Body of pancreas (tissue), 4 donors: Measurements from ENCODE around the gene SLC35E1. TPM values are rescaled to one million over a fixed set of nuclear protein-coding genes. Genes with fewer than 3 reads are reported as not detected.

Source experiments
- ATAC-seq: fragments of 150-250 bp; one replicate; pipeline ENCODE4 v1.9.1; 2016
- DNase-seq, 4 donors: peaks; one replicate each; pipeline ENCODE4 v3.0.0-alpha.2; 2019
- H3K27ac ChIP-seq, 4 donors: fragments of 200-600 bp; sonication (generic); 1 replicate in 3 of 4; 2 replicates in 1 of 4; pipeline versions ENCODE4 v1.5.1 to v1.6.1; 2016 to 2019; ENCODE audit warnings: mild to moderate bottlenecking in 1 of 4, mixed read lengths in 1 of 4, moderate library complexity in 1 of 4
- H3K27me3 ChIP-seq, 2 donors: fragments of 200-600 bp; sonication (generic); one replicate each; pipeline ENCODE4 v1.6.0; 2016; ENCODE audit warnings: mild to moderate bottlenecking in 1 of 2
- H3K36me3 ChIP-seq, 2 donors: fragments of 200-600 bp; sonication (generic); replicated peaks in 1 of 2; 2 replicates each; pipeline ENCODE4 v1.5.1; 2016; ENCODE audit warnings: low read depth in 2 of 2; ENCODE audit not compliant: insufficient read depth in 1 of 2
- H3K4me1 ChIP-seq: fragments of 200-600 bp; sonication (generic); one replicate; pipeline ENCODE4 v1.6.0; 2016
- H3K4me3 ChIP-seq, 2 donors: fragments of 200-600 bp; sonication (generic); 1 replicate in 1 of 2; 2 replicates in 1 of 2; pipeline ENCODE4 v1.5.1; 2016 to 2019
- H3K9me3 ChIP-seq, 3 donors: fragments of 200-600 bp; sonication (generic); 1 replicate in 2 of 3; 2 replicates in 1 of 3; pipeline ENCODE4 v1.5.1; 2016
- CTCF ChIP-seq, 7 experiments: fragments of 450-650 bp in 4 of 7; fragments of 200-600 bp in 3 of 7; sonication (generic) in 3 of 7; IDR thresholded peaks; one replicate each; pipeline ENCODE4 v1.5.1; 2016 to 2019; ENCODE audit warnings: antibody characterized with exemption in 7 of 7
- POLR2A ChIP-seq, 3 donors: fragments of 450-650 bp; IDR thresholded peaks; one replicate each; pipeline ENCODE4 v1.6.1; 2016; ENCODE audit warnings: antibody characterized with exemption in 3 of 3, mild to moderate bottlenecking in 2 of 3
- WGBS, 2 donors: methylation state at CpG; one replicate each; pipeline ENCODE4 v1.1.5; 2017; 5-methylcytosine and 5-hydroxymethylcytosine counted together
- intact Hi-C: fragments of 100-400 bp; cut with DNase I; formaldehyde crosslinking; loops from one replicate; pipeline ENCODE4 v1.15.1; 2023
- total RNA-seq, 2 donors: library from RNA; depleted of rRNA; stranded (reverse); fragments of >200 nt; gene quantifications; one replicate each; pipeline ENCODE4 v1.1.0, GENCODE V29; 2016

SLC35E1 gene
- total RNA-seq, 2 donors from 2014 or later: 27.0 to 66.3 TPM

GRCh38 chr19:16619457-16619856, 47.2 kb upstream of the SLC35E1 start:
- peak in 2 of 4 donors; percentile 39 to 49 for DNase-seq
- intact Hi-C loops: no loop called here
- TF ChIP-seq CTCF (IDR thresholded peaks at IDR 0.05): no peak
- no peak for TF ChIP-seq POLR2A (IDR thresholded peaks at IDR 0.05)
- WGBS, 2 donors: 35 to 51% methylated on average over 6 to 7 of the region's 7 CpGs
- peak; percentile 47 for ATAC-seq
- Histone ChIP-seq H3K4me3 (no peak overlapping the region), H3K9me3 (no peaks in the 10 kb centered on the region), H3K27me3 (no peaks in the 10 kb centered on the region), H3K36me3 (no peaks in the 10 kb centered on the region), H3K4me1 (peaks cover 36% of the 10 kb centered on the region), H3K27ac (no peak overlapping the region)

- no peak overlapping the region for H3K4me3 ChIP-seq
- WGBS, 2 donors: 96% methylated on average over 6 to 7 of the region's 7 CpGs
- DNase-seq (no peak), ATAC-seq (no peak)
- no peaks in the 10 kb centered on the region for H3K36me3 ChIP-seq
- H3K4me1 ChIP-seq: peaks cover 40% of the 10 kb centered on the region
- no peak overlapping the region for H3K27ac ChIP-seq
- H3K9me3 ChIP-seq: no peaks in the 10 kb centered on the region
- H3K27me3 ChIP-seq: no peaks in the 10 kb centered on the region
- intact Hi-C loops: no loop called here
- no peak for TF ChIP-seq POLR2A (IDR thresholded peaks at IDR 0.05)
- no peak for TF ChIP-seq CTCF (IDR thresholded peaks at IDR 0.05)
These were observed 46.0 kb upstream of the SLC35E1 start for GRCh38 chr19:16618248-16618647.

- Histone ChIP-seq H3K27me3 (no peaks in the 10 kb centered on the region), H3K27ac (no peak overlapping the region), H3K4me1 (peaks cover 64% of the 10 kb centered on the region), H3K4me3 (no peak overlapping the region), H3K36me3 (no peaks in the 10 kb centered on the region), H3K9me3 (no peaks in the 10 kb centered on the region)
- TF ChIP-seq POLR2A (IDR thresholded peaks at IDR 0.05): no peak
- TF ChIP-seq CTCF (IDR thresholded peaks at IDR 0.05): no peak
- 44% methylated on average over 1 of the region's 1 CpG; no CpG with 5 or more reads in 1 of the 2 donors for whole genome bisulfite sequencing, 2 donors
- intact Hi-C loops: no loop called here
- DNase-seq: no peak
- no peak for ATAC-seq
These were observed 43.6 kb upstream of the SLC35E1 start for GRCh38 chr19:16615808-16616207.

GRCh38 chr19:16614941-16615340, 42.7 kb upstream of the SLC35E1 start:
- no peak for DNase-seq
- Histone ChIP-seq H3K4me3 (no peak overlapping the region), H3K9me3 (no peaks in the 10 kb centered on the region), H3K27ac (no peak overlapping the region), H3K27me3 (no peaks in the 10 kb centered on the region), H3K36me3 (no peaks in the 10 kb centered on the region), H3K4me1 (peaks cover 62% of the 10 kb centered on the region)
- no peak for ATAC-seq
- intact Hi-C loops: no loop called here
- TF ChIP-seq CTCF (IDR thresholded peaks at IDR 0.05) (no peak), POLR2A (IDR thresholded peaks at IDR 0.05) (no peak)
- WGBS, 2 donors: 21 to 25% methylated on average over 2 of the region's 2 CpGs

- Histone ChIP-seq H3K36me3 (no peaks in the 10 kb centered on the region), H3K27ac (no peak overlapping the region), H3K4me1 (peaks cover 53% of the 10 kb centered on the region), H3K27me3 (no peaks in the 10 kb centered on the region), H3K4me3 (no peak overlapping the region), H3K9me3 (no peaks in the 10 kb centered on the region)
- WGBS, 2 donors: 69 to 94% methylated on average over 1 to 2 of the region's 2 CpGs
- DNase-seq (no peak), ATAC-seq (no peak)
- intact Hi-C loops: no loop called here
- TF ChIP-seq CTCF (IDR thresholded peaks at IDR 0.05) (no peak), POLR2A (IDR thresholded peaks at IDR 0.05) (no peak)
These were observed 41.6 kb upstream of the SLC35E1 start for GRCh38 chr19:16613841-16614240.
